Measurements from ENCODE around the gene CRTAC1. TPM values are rescaled to one million over a fixed set of nuclear protein-coding genes. Genes with fewer than 3 reads are reported as not detected.

The CRTAC1 gene
- total RNA-seq, 1 experiment from 2014 or later: 0.20 TPM

- Histone ChIP-seq H3K4me3 (replicated peaks in 1 of 2; ENCODE audit: low read depth in 1 of 2, low read length in 2 of 2) (no peak overlapping the region), H3K79me2 (ENCODE audit: insufficient read depth, low read length) (no peaks in the 10 kb centered on the region), H3K9me3 (ENCODE audit: control insufficient read depth in 1 of 2, insufficient read depth in 1 of 2, low read depth in 1 of 2, low read length in 2 of 2) (no peaks in the 10 kb centered on the region), H3K27me3 (ENCODE audit: insufficient read depth, low read length) (peaks cover 95% of the 10 kb centered on the region), H3K4me2 (ENCODE audit: low read length) (no peak overlapping the region), H3K36me3 (ENCODE audit: control insufficient read depth in 1 of 2, insufficient read depth in 2 of 2, low read length in 2 of 2) (no peaks in the 10 kb centered on the region), H3K4me1 (ENCODE audit: control insufficient read depth in 1 of 2, insufficient read depth in 2 of 2, low read length in 2 of 2) (no peaks in the 10 kb centered on the region), H3K9ac (ENCODE audit: low read length) (no peak overlapping the region), H3K9me2 (ENCODE audit: insufficient read depth) (no peaks in the 10 kb centered on the region), H3K27ac (ENCODE audit: low read depth, low read length) (no peak overlapping the region), H2AFZ (ENCODE audit: low read depth, low read length, poor library complexity, severe bottlenecking) (no peak overlapping the region), H4K20me1 (ENCODE audit: insufficient read depth) (no peaks in the 10 kb centered on the region)
- RAD21 ChIA-PET (ENCODE audit: low non-redundant PET in 1 of 2, low total read pairs in 2 of 2, uncharacterized antibody in 2 of 2, unreplicated experiment in 2 of 2): no interaction called here
- no peak for TF ChIP-seq CBX3 (IDR thresholded peaks at IDR 0.05; ENCODE audit: low read depth)
- peak; percentile 56 for TF ChIP-seq REST (IDR thresholded peaks at IDR 0.05; ENCODE audit: low read depth)
- POLR2A ChIA-PET: no interaction called here
- intact Hi-C loops (cut with micrococcal nuclease): no loop called here
- no TSS peak for BruUV-seq (replicated peaks)
- ATAC-seq: no peak
- DNase-seq (ENCODE audit: low read depth, low spot score): no peak
- CTCF ChIA-PET: no interaction called here
These were observed 70.0 kb downstream of the CRTAC1 start for GRCh38 chr10:97960269-97961056.

DNA sequence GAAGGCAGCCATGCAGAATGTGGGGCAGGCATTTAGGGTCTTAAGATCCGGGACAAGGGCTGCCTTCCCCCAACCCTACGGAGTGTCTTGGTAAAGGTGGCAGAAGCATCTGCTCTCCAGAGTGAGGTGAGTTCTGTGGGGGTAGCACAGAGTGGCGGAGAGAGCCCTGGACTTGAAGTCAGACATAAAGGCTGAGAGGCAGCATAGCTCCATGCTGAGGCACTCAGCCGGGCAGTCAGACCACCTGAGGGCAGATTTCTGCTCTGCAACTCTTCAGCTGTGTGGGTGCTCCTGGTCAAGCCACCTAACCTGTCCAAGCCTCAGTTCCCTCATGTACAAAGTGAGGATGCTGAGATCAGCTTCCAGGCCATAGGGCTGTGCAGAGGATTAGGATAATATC is 81.0 kb downstream of the CRTAC1 start:
- no peaks in the 10 kb centered on the region for H3K79me2 ChIP-seq (ENCODE audit: insufficient read depth, low read length)
- CTCF ChIA-PET: no interaction called here
- peaks cover 67% of the 10 kb centered on the region for H3K27me3 ChIP-seq (ENCODE audit: insufficient read depth, low read length)
- RAD21 ChIA-PET (ENCODE audit: low non-redundant PET in 1 of 2, low total read pairs in 2 of 2, uncharacterized antibody in 2 of 2, unreplicated experiment in 2 of 2): no interaction called here
- no peak overlapping the region for H3K27ac ChIP-seq (ENCODE audit: low read depth, low read length)
- H3K36me3 ChIP-seq (ENCODE audit: control insufficient read depth in 1 of 2, insufficient read depth in 2 of 2, low read length in 2 of 2): no peaks in the 10 kb centered on the region
- POLR2A ChIA-PET: no interaction called here
- no peak overlapping the region for H3K4me2 ChIP-seq (ENCODE audit: low read length)
- H3K4me3 ChIP-seq (replicated peaks in 1 of 2; ENCODE audit: low read depth in 1 of 2, low read length in 2 of 2): no peak overlapping the region
- no peaks in the 10 kb centered on the region for H3K9me3 ChIP-seq (ENCODE audit: control insufficient read depth in 1 of 2, insufficient read depth in 1 of 2, low read depth in 1 of 2, low read length in 2 of 2)
- no peak overlapping the region for H2AFZ ChIP-seq (ENCODE audit: low read depth, low read length, poor library complexity, severe bottlenecking)
- TF ChIP-seq EZH2phosphoT487 (IDR thresholded peaks at IDR 0.05; ENCODE audit: borderline replicate concordance): no peak
- no peak for TF ChIP-seq YY1 (IDR thresholded peaks at IDR 0.05; ENCODE audit: extremely low read depth, insufficient replicate concordance, low read depth, low read length)
- no peak for TF ChIP-seq CBX3 (IDR thresholded peaks at IDR 0.05; ENCODE audit: low read depth)
- TF ChIP-seq, protein P1, sequence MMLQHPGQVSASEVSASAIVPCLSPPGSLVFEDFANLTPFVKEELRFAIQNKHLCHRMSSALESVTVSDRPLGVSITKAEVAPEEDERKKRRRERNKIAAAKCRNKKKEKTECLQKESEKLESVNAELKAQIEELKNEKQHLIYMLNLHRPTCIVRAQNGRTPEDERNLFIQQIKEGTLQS (IDR thresholded peaks at IDR 0.05): no peak
- H3K9me2 ChIP-seq (ENCODE audit: insufficient read depth): no peaks in the 10 kb centered on the region
- no peaks in the 10 kb centered on the region for H3K4me1 ChIP-seq (ENCODE audit: control insufficient read depth in 1 of 2, insufficient read depth in 2 of 2, low read length in 2 of 2)
- intact Hi-C loops (cut with micrococcal nuclease): no loop called here
- no peak for ATAC-seq
- no TSS peak for BruUV-seq (replicated peaks)
- no peaks in the 10 kb centered on the region for H4K20me1 ChIP-seq (ENCODE audit: insufficient read depth)
- H3K9ac ChIP-seq (ENCODE audit: low read length): no peak overlapping the region
- DNase-seq (ENCODE audit: low read depth, low spot score): no peak

Data from HCT116 (cell line).